ENCODE results near the gene CAMTA1.

DNA sequence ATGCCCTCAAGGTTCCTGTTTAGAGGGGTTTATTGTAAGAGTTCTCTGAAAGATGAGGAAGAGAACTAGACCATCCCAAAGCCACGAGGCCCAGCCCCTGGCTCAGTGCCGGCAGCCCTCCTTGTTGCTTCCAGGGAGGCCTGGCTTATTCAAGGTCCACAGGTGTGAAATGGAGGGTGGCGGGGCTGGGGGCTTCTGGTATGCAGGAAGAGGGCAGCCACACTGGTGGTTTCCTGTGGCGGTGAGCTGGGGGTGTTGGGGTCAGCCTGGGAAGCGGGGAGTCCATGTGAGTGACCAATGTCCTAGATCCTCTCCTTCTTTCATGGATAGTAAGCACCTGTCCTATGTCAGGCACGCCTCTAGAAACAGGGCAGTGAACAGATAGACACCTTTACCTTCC, 138.2 kb downstream of the CAMTA1 start:
- TF ChIP-seq EP300 (IDR thresholded peaks at IDR 0.05; ENCODE audit: borderline replicate concordance in 1 of 2, low read depth in 1 of 2, low read length in 1 of 2): no peak
- TF ChIP-seq, protein P1, sequence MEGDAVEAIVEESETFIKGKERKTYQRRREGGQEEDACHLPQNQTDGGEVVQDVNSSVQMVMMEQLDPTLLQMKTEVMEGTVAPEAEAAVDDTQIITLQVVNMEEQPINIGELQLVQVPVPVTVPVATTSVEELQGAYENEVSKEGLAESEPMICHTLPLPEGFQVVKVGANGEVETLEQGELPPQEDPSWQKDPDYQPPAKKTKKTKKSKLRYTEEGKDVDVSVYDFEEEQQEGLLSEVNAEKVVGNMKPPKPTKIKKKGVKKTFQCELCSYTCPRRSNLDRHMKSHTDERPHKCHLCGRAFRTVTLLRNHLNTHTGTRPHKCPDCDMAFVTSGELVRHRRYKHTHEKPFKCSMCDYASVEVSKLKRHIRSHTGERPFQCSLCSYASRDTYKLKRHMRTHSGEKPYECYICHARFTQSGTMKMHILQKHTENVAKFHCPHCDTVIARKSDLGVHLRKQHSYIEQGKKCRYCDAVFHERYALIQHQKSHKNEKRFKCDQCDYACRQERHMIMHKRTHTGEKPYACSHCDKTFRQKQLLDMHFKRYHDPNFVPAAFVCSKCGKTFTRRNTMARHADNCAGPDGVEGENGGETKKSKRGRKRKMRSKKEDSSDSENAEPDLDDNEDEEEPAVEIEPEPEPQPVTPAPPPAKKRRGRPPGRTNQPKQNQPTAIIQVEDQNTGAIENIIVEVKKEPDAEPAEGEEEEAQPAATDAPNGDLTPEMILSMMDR (IDR thresholded peaks at IDR 0.05): no peak
- no peak for TF ChIP-seq CHD2 (IDR thresholded peaks at IDR 0.05; ENCODE audit: low read length, partially characterized antibody)
- no peak for TF ChIP-seq NFIC (IDR thresholded peaks at IDR 0.05; ENCODE audit: borderline replicate concordance)
- TF ChIP-seq RFX5 (IDR thresholded peaks at IDR 0.05; ENCODE audit: low read length): no peak
